ENCODE measurements around the gene PCYT1A. TPM values are rescaled to one million over a fixed set of nuclear protein-coding genes. Genes with fewer than 3 reads are reported as not detected.
A peak's percentile ranks its signal among the peaks of the same experiment; 100 is the strongest.
"Not testable (repeated sequence)": the region's sequence is repeated elsewhere in the genome, so short reads cannot be mapped to it uniquely, and the experiment has no call there.

PCYT1A gene
- total RNA-seq, 1 experiment from 2014 or later = 63.8 TPM

- no peak for ATAC-seq
- Histone ChIP-seq H3K9me3 (ENCODE audit: low read length) (no peaks in the 10 kb centered on the region), H3K4me2 (ENCODE audit: low read length) (no peak overlapping the region), H3K27me3 (ENCODE audit: low read length) (no peaks in the 10 kb centered on the region), H3K4me3 (ENCODE audit: low read length) (no peak overlapping the region), H4K20me1 (ENCODE audit: low read length) (no peaks in the 10 kb centered on the region), H3F3A (ENCODE audit: low read length, unreplicated experiment) (no peaks in the 10 kb centered on the region), H2AFZ (ENCODE audit: low read length) (no peak overlapping the region), H3K4me1 (ENCODE audit: insufficient read depth, low read length) (peaks cover 4% of the 10 kb centered on the region; the same call in 1 of the 2 replicates), H3K9ac (ENCODE audit: low read length) (no peak overlapping the region), H3K9me2 (replicated peaks; ENCODE audit: low read length) (no peaks in the 10 kb centered on the region), H3K27ac (ENCODE audit: low read length) (no peak overlapping the region), H3K36me3 (ENCODE audit: low read depth, low read length) (no peaks in the 10 kb centered on the region; the same call in 1 of the 2 replicates), H3K79me2 (ENCODE audit: low read length) (peaks cover 15% of the 10 kb centered on the region)
- no peak for DNase-seq
- intact Hi-C loops (cut with micrococcal nuclease) = no loop called here
- ChIA-PET CTCF (no interaction called here), POLR2A (ENCODE audit: unreplicated experiment) (no interaction called here)
- no TSS peak for BruUV-seq (replicated peaks)
- no peak for TF ChIP-seq EZH2phosphoT487 (IDR thresholded peaks at IDR 0.05; ENCODE audit: borderline replicate concordance, low read length)
- TF ChIP-seq, protein P1, sequence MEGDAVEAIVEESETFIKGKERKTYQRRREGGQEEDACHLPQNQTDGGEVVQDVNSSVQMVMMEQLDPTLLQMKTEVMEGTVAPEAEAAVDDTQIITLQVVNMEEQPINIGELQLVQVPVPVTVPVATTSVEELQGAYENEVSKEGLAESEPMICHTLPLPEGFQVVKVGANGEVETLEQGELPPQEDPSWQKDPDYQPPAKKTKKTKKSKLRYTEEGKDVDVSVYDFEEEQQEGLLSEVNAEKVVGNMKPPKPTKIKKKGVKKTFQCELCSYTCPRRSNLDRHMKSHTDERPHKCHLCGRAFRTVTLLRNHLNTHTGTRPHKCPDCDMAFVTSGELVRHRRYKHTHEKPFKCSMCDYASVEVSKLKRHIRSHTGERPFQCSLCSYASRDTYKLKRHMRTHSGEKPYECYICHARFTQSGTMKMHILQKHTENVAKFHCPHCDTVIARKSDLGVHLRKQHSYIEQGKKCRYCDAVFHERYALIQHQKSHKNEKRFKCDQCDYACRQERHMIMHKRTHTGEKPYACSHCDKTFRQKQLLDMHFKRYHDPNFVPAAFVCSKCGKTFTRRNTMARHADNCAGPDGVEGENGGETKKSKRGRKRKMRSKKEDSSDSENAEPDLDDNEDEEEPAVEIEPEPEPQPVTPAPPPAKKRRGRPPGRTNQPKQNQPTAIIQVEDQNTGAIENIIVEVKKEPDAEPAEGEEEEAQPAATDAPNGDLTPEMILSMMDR (conservative IDR thresholded peaks at IDR 0.05; ENCODE audit: low read depth, low read length) = no peak
- no peak for TF ChIP-seq EZH2 (IDR thresholded peaks at IDR 0.05; ENCODE audit: low read length, unreplicated experiment)
These were observed 28.3 kb upstream of the PCYT1A start for GRCh38 chr3:196315821-196316220.

DNA sequence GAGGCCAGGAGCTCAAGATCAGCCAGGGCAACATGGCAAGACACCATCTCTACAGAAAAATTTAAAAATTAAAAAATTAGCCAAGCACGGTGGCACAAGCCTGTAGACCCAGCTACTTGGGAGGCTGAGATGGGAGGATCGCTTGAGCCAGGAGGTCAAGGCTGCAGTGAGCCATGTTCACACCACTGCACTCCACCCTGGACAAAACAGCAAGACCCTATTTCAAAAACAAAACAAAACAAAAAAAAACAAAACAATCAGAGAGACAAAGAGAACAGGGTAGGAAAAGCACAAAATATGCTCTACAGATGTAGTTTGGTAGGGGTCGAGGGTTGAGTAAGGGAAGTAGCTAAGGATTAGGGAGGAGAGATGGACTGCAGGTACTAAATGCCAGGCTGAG, 27.1 kb upstream of the PCYT1A start:
- Histone ChIP-seq H2AFZ (ENCODE audit: low read length) (no peak overlapping the region), H3K9me2 (replicated peaks; ENCODE audit: low read length) (no peaks in the 10 kb centered on the region), H3K4me3 (ENCODE audit: low read length) (no peak overlapping the region), H3K4me1 (ENCODE audit: insufficient read depth, low read length) (peaks cover 4% of the 10 kb centered on the region; the same call in 1 of the 2 replicates), H3K9ac (ENCODE audit: low read length) (no peak overlapping the region), H3K36me3 (ENCODE audit: low read depth, low read length) (no peaks in the 10 kb centered on the region; the same call in 1 of the 2 replicates), H3K27me3 (ENCODE audit: low read length) (no peaks in the 10 kb centered on the region), H3K27ac (ENCODE audit: low read length) (no peak overlapping the region), H3K9me3 (ENCODE audit: low read length) (no peaks in the 10 kb centered on the region), H3F3A (ENCODE audit: low read length, unreplicated experiment) (no peaks in the 10 kb centered on the region), H4K20me1 (ENCODE audit: low read length) (no peaks in the 10 kb centered on the region), H3K4me2 (ENCODE audit: low read length) (no peak overlapping the region), H3K79me2 (ENCODE audit: low read length) (peaks cover 15% of the 10 kb centered on the region)
- intact Hi-C loops (cut with micrococcal nuclease) = no loop called here
- POLR2A ChIA-PET (ENCODE audit: unreplicated experiment) = no interaction called here
- no peak for TF ChIP-seq EZH2phosphoT487 (IDR thresholded peaks at IDR 0.05; ENCODE audit: borderline replicate concordance, low read length)
- TF ChIP-seq, protein P1 (conservative IDR thresholded peaks at IDR 0.05; ENCODE audit: low read depth, low read length) = no peak
- no peak for TF ChIP-seq EZH2 (IDR thresholded peaks at IDR 0.05; ENCODE audit: low read length, unreplicated experiment)
- ATAC-seq (no peak), DNase-seq (no peak)
- CTCF ChIA-PET = no interaction called here
- no TSS peak for BruUV-seq (replicated peaks)

DNA sequence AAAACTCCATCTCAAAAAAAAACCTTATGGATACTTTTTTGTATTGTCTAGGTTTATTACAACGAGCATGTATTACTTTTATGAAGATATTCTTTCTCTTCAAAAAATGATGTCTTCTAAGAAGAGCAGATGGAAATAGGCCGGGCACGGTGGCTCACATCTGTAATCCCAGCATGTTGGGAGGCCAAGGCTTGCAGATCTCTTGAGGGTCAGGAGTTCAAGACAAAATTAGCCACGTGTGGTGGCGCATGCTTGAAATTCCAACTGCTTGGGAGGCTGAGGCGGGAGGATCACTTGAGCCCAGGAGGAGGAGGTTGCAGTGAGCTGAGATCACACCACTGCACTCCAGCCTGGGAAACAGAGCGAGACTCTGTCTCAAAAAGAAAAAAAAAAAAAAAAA, 26.6 kb upstream of the PCYT1A start:
- H3K27me3 ChIP-seq (ENCODE audit: low read length); H3K9me2 ChIP-seq (replicated peaks; ENCODE audit: low read length); ATAC-seq; H3K4me1 ChIP-seq (ENCODE audit: insufficient read depth, low read length); DNase-seq; H2AFZ ChIP-seq (ENCODE audit: low read length); H3K4me2 ChIP-seq (ENCODE audit: low read length); H4K20me1 ChIP-seq (ENCODE audit: low read length); H3K9ac ChIP-seq (ENCODE audit: low read length); H3K9me3 ChIP-seq (ENCODE audit: low read length); H3K36me3 ChIP-seq (ENCODE audit: low read depth, low read length); H3F3A ChIP-seq (ENCODE audit: low read length, unreplicated experiment); POLR2A ChIA-PET (ENCODE audit: unreplicated experiment); BruUV-seq (replicated peaks); CTCF ChIA-PET; H3K27ac ChIP-seq (ENCODE audit: low read length); H3K4me3 ChIP-seq (ENCODE audit: low read length); intact Hi-C loops (cut with micrococcal nuclease): not testable (repeated sequence)
- peaks cover 15% of the 10 kb centered on the region for H3K79me2 ChIP-seq (ENCODE audit: low read length)

- H3K4me2 ChIP-seq (ENCODE audit: low read length); H3K4me1 ChIP-seq (ENCODE audit: insufficient read depth, low read length); POLR2A ChIA-PET (ENCODE audit: unreplicated experiment); H4K20me1 ChIP-seq (ENCODE audit: low read length); intact Hi-C loops (cut with micrococcal nuclease); H3K9ac ChIP-seq (ENCODE audit: low read length); H3K79me2 ChIP-seq (ENCODE audit: low read length); H2AFZ ChIP-seq (ENCODE audit: low read length); H3F3A ChIP-seq (ENCODE audit: low read length, unreplicated experiment); H3K27ac ChIP-seq (ENCODE audit: low read length); H3K9me2 ChIP-seq (replicated peaks; ENCODE audit: low read length); CTCF ChIA-PET; H3K9me3 ChIP-seq (ENCODE audit: low read length); H3K36me3 ChIP-seq (ENCODE audit: low read depth, low read length); BruUV-seq (replicated peaks); H3K27me3 ChIP-seq (ENCODE audit: low read length); H3K4me3 ChIP-seq (ENCODE audit: low read length); DNase-seq: not testable (repeated sequence)
- ATAC-seq = peak; percentile 40; the same call in 1 of the 2 replicates
These were observed 15.4 kb upstream of the PCYT1A start for GRCh38 chr3:196302960-196303359.

- H3K9me3 ChIP-seq (ENCODE audit: low read length); H3K4me3 ChIP-seq (ENCODE audit: low read length); H3K27me3 ChIP-seq (ENCODE audit: low read length); H3K36me3 ChIP-seq (ENCODE audit: low read depth, low read length); CTCF ChIA-PET; H3K9me2 ChIP-seq (replicated peaks; ENCODE audit: low read length); H3K27ac ChIP-seq (ENCODE audit: low read length); BruUV-seq (replicated peaks); POLR2A ChIA-PET (ENCODE audit: unreplicated experiment); H3K4me2 ChIP-seq (ENCODE audit: low read length); H3K79me2 ChIP-seq (ENCODE audit: low read length); H3K4me1 ChIP-seq (ENCODE audit: insufficient read depth, low read length); ATAC-seq; DNase-seq; H3F3A ChIP-seq (ENCODE audit: low read length, unreplicated experiment); H3K9ac ChIP-seq (ENCODE audit: low read length); H4K20me1 ChIP-seq (ENCODE audit: low read length); intact Hi-C loops (cut with micrococcal nuclease); H2AFZ ChIP-seq (ENCODE audit: low read length): not testable (repeated sequence)
These were observed 15.0 kb upstream of the PCYT1A start for GRCh38 chr3:196302551-196302950.
